Measurements from ENCODE around the gene DESI2. TPM values are rescaled to one million over a fixed set of nuclear protein-coding genes. Genes with fewer than 3 reads are reported as not detected.

Gene DESI2
- total RNA-seq, 2 donors from 2014 or later = 25.3 to 30.6 TPM

- H3K36me3 ChIP-seq = no peaks in the 10 kb centered on the region
- H3K9me3 ChIP-seq = no peaks in the 10 kb centered on the region
- H3K4me3 ChIP-seq = no peak overlapping the region
- TF ChIP-seq CTCF (IDR thresholded peaks at IDR 0.05) = no peak
- no peak for TF ChIP-seq POLR2A (IDR thresholded peaks at IDR 0.05)
- TF ChIP-seq POLR2AphosphoS5 (IDR thresholded peaks at IDR 0.05) = no peak
- H3K4me1 ChIP-seq (replicated peaks) = no peaks in the 10 kb centered on the region
- no peaks in the 10 kb centered on the region for H3K27me3 ChIP-seq (replicated peaks; ENCODE audit: insufficient read depth)
- WGBS = 90% methylated on average over 2 of the region's 2 CpGs
- intact Hi-C loops (cut with DNase I) = no loop called here
- DNase-seq (ENCODE audit: low spot score) = no peak
- H3K27ac ChIP-seq = no peak overlapping the region
These were observed 14.9 kb downstream of the DESI2 start for GRCh38 chr1:244667797-244668196.

- DNase-seq (ENCODE audit: low spot score) = no peak
These were observed 20.2 kb downstream of the DESI2 start for GRCh38 chr1:244672946-244673682.

GRCh38 chr1:244674446-244674845 is 21.5 kb downstream of the DESI2 start:
- no peak overlapping the region for H3K27ac ChIP-seq
- 73% methylated on average over 4 of the region's 4 CpGs for WGBS
- H3K36me3 ChIP-seq = no peaks in the 10 kb centered on the region
- H3K27me3 ChIP-seq (replicated peaks; ENCODE audit: insufficient read depth) = no peaks in the 10 kb centered on the region
- TF ChIP-seq CTCF (IDR thresholded peaks at IDR 0.05) = no peak
- no peak for TF ChIP-seq POLR2A (IDR thresholded peaks at IDR 0.05)
- no peak for TF ChIP-seq POLR2AphosphoS5 (IDR thresholded peaks at IDR 0.05)
- intact Hi-C loops (cut with DNase I) = no loop called here
- no peaks in the 10 kb centered on the region for H3K9me3 ChIP-seq
- DNase-seq (ENCODE audit: low spot score) = no peak
- H3K4me3 ChIP-seq = no peak overlapping the region
- peaks cover 2% of the 10 kb centered on the region for H3K4me1 ChIP-seq (replicated peaks)

More at GRCh38 chr1:244672946-244673682, 20.2 kb downstream of the DESI2 start:
- no peak overlapping the region for H3K4me3 ChIP-seq
- TF ChIP-seq POLR2AphosphoS5 (IDR thresholded peaks at IDR 0.05) (no peak), POLR2A (IDR thresholded peaks at IDR 0.05) (no peak), CTCF (IDR thresholded peaks at IDR 0.05) (no peak)
- H3K36me3 ChIP-seq = no peaks in the 10 kb centered on the region
- peaks cover 2% of the 10 kb centered on the region for H3K4me1 ChIP-seq (replicated peaks)
- no peaks in the 10 kb centered on the region for H3K9me3 ChIP-seq
- intact Hi-C loops (cut with DNase I) = no loop called here
- peak overlapping the region in 1 of 2 donors; percentile 17 for H3K27ac ChIP-seq
- 41% methylated on average over 4 of the region's 4 CpGs for WGBS
- no peaks in the 10 kb centered on the region for H3K27me3 ChIP-seq (replicated peaks; ENCODE audit: insufficient read depth)

GRCh38 chr1:244675167-244675566 is 22.2 kb downstream of the DESI2 start:
- TF ChIP-seq CTCF (IDR thresholded peaks at IDR 0.05) (no peak), POLR2A (IDR thresholded peaks at IDR 0.05) (no peak), POLR2AphosphoS5 (IDR thresholded peaks at IDR 0.05) (no peak)
- no peak for DNase-seq (ENCODE audit: low spot score)
- Histone ChIP-seq H3K4me3 (no peak overlapping the region), H3K27me3 (replicated peaks; ENCODE audit: insufficient read depth) (no peaks in the 10 kb centered on the region), H3K4me1 (replicated peaks) (peaks cover 2% of the 10 kb centered on the region), H3K27ac (no peak overlapping the region), H3K9me3 (no peaks in the 10 kb centered on the region), H3K36me3 (no peaks in the 10 kb centered on the region)
- 96% methylated on average over 2 of the region's 2 CpGs for WGBS
- intact Hi-C loops (cut with DNase I) = no loop called here

- no peak for DNase-seq (ENCODE audit: low spot score)
- H3K27ac ChIP-seq = no peak overlapping the region
- WGBS = 59% methylated on average over 6 of the region's 6 CpGs
These were observed 25.8 kb downstream of the DESI2 start for GRCh38 chr1:244678697-244679096.

More at GRCh38 chr1:244678697-244679096, 25.8 kb downstream of the DESI2 start:
- H3K4me3 ChIP-seq = no peak overlapping the region
- intact Hi-C loops (cut with DNase I) = no loop called here
- no peaks in the 10 kb centered on the region for H3K4me1 ChIP-seq (replicated peaks)
- H3K36me3 ChIP-seq = no peaks in the 10 kb centered on the region
- no peaks in the 10 kb centered on the region for H3K27me3 ChIP-seq (replicated peaks; ENCODE audit: insufficient read depth)
- TF ChIP-seq CTCF (IDR thresholded peaks at IDR 0.05) (no peak), POLR2A (IDR thresholded peaks at IDR 0.05) (no peak), POLR2AphosphoS5 (IDR thresholded peaks at IDR 0.05) (no peak)
- H3K9me3 ChIP-seq = no peaks in the 10 kb centered on the region

Data from prostate gland (tissue), 2 donors.